GDM1 (cell line): ENCODE measurements around the gene SAP130.

Source experiments
- DNase-seq: peaks from one replicate; lab custom pipeline; 2025; lab: John Stamatoyannopoulos, UW

SAP130 gene

DNA sequence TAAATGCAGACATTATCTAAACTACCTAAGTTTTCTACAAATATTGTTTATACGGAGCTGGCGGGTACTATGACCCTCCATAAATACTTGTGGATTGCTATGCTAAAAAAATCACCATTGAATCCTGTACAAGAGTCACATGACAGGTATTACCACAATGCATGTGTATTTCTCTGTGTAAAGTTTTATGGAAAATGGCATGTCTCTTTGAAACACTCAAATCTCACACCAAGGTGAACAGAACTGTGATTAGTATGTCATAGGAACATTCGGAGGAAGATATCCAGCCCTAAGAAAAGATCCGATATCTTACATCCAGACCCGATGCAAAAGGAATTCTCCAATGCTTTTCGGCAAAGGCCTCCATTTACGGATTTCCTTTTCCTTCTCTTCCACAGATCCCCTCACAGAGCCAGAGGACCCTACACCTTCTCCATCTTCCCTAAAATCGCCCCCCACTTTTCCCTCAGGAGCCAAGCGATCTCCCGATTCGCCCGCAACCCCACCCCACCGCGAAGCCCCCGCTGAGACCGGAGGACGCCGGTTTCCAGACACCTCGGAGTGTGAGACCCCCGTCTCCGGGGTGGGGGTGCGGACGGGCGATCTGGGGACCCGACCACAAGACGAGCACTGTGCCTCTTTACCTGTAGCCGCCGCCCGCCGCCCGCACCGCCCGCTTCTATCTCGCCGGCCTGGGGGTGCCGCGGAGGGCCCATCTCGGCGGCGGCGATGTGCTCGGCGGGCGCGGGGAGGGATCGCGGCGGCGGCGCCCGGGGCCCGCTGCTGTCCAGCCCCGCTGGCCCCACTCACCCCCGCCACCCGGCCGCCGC, 1.2 kb downstream of the SAP130 start:
- DNase-seq, result no peak

DNA sequence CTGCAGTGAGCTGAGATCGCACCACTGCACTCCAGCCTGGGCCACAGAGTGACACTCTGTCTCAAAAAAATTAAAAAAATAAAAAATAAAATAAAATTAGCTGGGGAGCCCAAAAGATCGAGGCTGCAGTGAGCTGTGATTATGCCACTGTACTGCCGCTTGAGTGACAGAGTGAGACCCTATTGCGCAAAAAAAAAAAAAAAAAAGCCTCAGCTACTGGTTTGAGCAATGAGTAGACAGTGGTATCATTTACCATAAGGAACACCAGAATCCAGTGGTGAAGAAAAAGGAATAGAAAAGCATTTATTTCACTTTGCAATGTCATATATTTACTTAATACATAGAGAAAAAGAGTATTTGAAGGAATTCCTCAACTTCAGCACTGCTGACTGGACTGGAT, 3.0 kb downstream of the SAP130 start:
- no peak for DNase-seq

DNA sequence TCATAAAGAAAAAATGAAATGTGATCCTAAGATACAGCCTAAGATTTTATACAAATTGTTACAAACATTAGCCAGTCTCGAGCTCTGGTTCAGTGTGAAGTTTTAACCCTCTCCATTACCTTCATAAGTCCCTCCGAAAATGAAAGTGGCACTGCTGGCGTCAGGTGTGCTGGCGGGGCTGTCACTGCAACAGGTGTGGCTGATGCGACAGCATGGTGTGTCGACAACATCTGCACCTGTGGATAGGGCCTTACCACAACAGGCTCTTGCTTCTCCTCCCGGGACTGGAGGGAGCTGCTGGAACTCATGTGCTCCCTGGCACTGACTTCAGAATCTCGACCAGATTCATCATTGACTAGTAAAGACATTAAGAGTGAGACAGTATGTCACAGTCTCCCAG, 10.3 kb downstream of the SAP130 start:
- DNase-seq, result no peak

DNA sequence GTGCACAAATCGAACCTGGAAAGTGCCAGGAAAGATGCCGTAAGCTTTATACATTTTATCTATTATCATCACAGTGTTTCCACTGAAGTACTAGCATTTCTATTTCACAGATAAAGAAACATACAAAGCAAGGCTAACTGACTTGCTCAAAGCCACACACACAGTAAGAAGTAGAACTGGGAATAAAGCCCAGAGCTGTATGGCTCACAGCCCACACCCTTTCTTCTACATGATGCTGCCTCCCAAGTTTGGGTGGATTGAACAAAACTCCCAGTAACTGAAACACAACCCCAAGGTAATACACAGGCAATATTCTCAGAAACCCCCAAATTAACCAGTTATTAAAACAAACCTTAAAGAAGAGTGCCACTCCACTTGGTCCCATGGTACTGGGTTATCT, 11.2 kb downstream of the SAP130 start:
- DNase-seq, result no peak

- DNase-seq, result no peak
Measured at GRCh38 chr2:128012698-128013097, 15.2 kb downstream of the SAP130 start.

DNA sequence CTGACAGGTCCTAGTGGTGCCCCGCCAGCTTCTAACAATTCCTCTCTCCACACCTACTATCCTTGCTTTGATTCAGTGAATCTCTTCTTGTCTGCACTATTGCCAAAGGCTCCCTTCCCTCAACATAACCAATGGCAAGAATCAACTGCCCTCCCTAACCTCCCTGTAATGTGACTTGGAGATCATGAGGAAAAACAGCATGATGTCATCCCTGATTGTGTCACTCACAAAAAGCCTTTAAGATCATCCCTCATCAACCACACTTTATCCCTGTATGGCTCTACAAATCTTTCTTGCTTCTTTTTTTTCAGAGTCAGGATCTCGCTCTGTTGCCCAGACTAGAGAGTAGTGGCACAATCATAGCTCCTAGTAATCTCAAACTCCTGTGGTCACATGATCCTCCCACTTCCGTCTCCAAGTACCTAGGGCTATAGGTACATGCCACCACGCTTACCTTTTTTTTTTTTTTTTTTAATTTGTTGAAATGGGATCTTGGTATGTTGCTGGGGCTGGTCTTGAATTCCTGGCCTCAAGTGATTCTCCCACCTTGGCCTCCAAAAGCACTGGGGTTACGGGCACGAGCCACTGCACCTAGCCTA, 19.7 kb downstream of the SAP130 start:
- no peak for DNase-seq

DNA sequence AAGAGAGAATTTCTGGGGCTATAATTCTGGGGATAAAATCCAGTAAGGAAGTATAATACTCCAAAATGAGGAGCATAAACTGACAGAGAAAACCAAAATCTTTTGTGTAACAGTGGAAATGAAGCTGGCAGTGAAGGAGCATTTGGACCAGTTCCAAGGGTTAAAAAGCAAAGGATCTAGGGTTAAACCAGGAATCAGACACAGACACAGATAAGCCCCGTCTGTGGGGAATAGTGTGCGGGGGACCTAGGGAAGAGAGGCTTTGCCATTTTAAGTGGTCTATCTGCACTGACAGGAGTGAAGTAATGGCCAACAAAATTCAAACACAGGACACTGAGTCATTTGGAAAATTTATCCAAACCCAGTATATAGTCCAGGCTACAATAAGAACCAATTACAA, 23.4 kb downstream of the SAP130 start:
- no peak for DNase-seq

GRCh38 chr2:128003463-128003862, 24.4 kb downstream of the SAP130 start:
- no peak for DNase-seq

DNA sequence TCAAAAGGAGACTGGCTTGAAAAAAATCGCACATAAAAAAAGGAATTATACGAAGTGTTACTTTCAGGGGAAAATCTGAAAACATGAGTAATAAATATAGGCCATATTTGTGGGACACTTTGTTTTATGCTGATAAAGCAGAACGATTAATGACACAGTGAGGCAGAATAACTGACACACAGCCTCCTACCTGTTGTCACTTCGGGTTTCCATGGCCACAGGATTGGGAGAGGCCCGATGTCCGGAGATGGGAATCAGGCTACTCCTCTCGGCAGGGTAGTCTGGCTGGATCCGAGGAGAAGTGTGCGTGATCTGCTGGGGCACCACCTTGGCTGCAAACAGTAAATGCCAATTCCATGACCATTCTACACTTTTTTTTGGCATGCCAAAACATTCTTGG, 31.7 kb downstream of the SAP130 start:
- DNase-seq, result no peak

- no peak for DNase-seq
Measured at GRCh38 chr2:127995725-127996124, 32.1 kb downstream of the SAP130 start.

- no peak for DNase-seq
Measured at GRCh38 chr2:127993659-127994058, 34.2 kb downstream of the SAP130 start.

- no peak for DNase-seq
Measured at GRCh38 chr2:127991742-127992141, 36.1 kb downstream of the SAP130 start.

- no peak for DNase-seq
Measured at GRCh38 chr2:127986548-127987079, 41.2 kb downstream of the SAP130 start.

GRCh38 chr2:127985735-127986134, 42.1 kb downstream of the SAP130 start:
- no peak for DNase-seq

DNA sequence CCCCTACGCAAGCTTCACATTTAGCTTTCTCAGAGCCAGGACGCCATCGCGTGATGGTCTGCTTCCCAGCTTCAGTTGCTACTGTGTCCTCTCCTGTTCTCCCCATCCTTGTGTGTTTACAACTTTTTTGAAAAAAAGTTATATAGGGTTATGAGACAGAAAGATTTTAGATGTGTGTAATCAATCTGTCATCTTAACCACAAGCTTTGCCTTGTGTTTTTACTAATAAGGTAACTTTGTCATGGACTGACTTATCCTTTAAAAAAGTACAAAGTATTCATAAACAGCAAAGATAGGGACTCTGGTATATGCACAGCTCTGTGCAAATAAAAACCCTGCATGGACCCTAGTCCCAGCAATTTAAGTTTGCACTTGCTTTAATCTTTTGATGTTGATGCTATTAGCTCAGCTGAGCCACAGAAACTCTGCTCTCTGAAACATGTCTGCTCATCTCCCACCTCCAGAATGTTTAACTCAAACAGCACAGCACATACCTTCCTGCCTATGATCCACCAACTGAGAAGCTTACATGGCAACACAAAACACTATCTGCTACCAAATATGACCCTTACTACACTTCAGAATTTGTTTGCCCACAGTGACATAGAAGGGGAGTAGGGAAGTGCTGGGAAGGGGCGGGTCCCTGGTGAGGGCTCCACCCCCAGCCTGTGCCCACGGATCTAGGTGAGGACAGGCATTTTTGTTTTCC, 42.7 kb downstream of the SAP130 start:
- DNase-seq, result no peak

GRCh38 chr2:127984551-127984950, 43.3 kb downstream of the SAP130 start:
- DNase-seq, result no peak

GRCh38 chr2:127969446-127969845, 58.4 kb downstream of the SAP130 start:
- no peak for DNase-seq

DNA sequence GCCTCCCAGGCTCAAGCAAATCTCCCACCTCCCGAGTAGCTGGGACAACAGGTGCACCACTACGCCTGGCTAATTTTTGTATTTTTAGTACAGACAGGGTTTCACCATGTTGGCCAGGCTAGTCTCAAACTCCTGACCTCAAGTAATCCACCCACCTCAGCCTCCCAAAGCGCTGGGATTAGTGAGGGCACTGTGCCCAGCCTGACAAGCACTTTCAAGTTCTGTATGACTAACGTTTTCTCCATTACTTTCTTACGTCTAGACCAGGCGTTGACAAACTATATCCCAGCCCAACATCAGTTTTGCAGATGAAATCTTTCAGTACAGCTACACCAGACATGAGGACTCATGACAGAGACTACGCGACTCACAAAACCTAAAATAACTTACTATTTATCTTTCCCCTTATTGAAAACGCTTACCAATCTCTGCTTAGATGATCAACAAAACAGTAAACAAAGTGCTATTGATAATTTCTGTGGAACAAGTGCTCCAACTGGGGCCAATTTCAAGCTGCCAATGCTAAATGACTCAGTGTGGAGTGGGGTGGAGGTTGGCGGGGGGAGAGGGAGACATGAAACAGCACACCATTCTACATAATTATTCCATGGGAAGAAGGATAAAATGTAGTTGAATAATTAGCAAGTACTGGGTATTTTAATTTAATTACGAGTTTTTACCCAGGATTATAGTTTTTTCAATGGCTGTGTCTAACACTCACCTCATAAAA, 59.1 kb downstream of the SAP130 start:
- no peak for DNase-seq

DNA sequence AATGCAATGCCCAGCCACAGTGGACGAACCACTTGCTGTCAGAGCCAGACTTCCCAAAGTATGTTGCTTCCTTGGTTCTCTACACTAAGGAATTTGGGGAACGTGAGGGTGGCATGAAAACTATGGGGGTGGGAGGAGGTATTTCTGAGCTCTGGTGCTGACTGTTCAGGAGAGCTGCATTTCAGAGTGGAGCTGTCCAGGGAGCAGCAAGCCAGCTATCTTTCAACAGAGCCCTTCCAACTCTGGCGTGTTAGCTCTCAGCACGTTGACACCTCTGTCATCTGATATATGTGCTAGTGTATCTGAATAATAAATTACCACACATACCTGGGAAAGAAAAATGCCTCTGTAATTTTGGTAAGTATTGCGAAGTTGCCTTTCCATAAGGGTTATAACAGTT, 66.1 kb downstream of the SAP130 start:
- no peak for DNase-seq

DNA sequence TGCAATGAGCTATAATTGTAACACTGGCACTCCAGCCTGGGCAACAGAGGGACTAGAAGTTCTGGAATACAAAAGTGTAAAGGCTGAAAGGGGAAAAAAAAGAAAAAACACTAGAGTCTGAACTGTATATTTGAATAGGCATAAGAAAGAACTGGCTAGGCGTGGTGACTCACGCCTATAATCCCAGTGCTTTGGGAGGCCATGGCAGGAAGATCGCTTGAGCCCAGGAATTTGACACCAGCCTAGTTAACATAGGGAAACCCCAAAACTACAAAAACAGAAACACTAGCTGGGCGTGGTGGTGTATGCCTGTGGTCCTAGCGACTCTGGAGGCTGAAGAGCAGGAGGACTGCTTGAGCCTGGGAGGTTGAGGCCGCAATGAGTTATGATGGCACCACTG, 70.6 kb downstream of the SAP130 start:
- no peak for DNase-seq

DNA sequence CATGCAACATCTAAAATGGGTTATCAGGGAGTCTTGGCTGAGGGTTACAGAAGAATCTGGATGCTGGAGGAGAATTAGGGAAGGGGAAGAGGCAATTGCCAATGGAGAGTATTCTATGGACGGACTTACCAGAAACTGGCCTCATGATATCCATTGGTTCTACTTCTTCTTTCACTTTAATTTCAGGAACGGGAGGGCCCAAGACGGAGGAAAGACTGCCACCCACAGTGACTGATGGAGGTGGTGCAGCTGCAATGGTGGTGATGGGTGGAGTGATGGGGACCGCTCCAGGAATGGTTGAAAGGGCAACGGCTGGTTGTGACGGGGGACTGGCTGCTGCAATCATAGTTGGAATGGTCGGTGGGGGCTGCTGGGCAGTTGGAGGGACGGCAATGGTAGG, 73.0 kb downstream of the SAP130 start:
- DNase-seq, result no peak

GRCh38 chr2:127953849-127954248, 74.0 kb downstream of the SAP130 start:
- DNase-seq, result no peak
